Endodermal cell (in vitro differentiated cells): ENCODE measurements around the gene NRXN3. TPM values are rescaled to one million over a fixed set of nuclear protein-coding genes. Genes with fewer than 3 reads are reported as not detected.

Experiments used
- DNase-seq: peaks from one replicate; pipeline ENCODE4 v3.0.0-alpha.2; 2017
- H3K27ac ChIP-seq: 2 replicates; pipeline ENCODE4 v1.5.1; 2013; ENCODE audit warnings: mild to moderate bottlenecking, low read depth, low read length, moderate library complexity
- H3K27me3 ChIP-seq: 2 replicates; pipeline ENCODE4 v1.6.1; 2013; ENCODE audit warnings: mild to moderate bottlenecking, low read length, moderate library complexity; ENCODE audit not compliant: insufficient read depth, control insufficient read depth, poor library complexity, severe bottlenecking
- H3K36me3 ChIP-seq: 2 replicates; pipeline ENCODE4 v1.7.0; 2013; ENCODE audit warnings: mild to moderate bottlenecking, low read length, moderate library complexity; ENCODE audit not compliant: control insufficient read depth, insufficient read depth
- H3K4me1 ChIP-seq: one replicate; pipeline ENCODE4 v1.7.0; 2013; ENCODE audit warnings: low read length; ENCODE audit not compliant: control insufficient read depth, insufficient read depth
- H3K4me3 ChIP-seq: 2 replicates; pipeline ENCODE4 v1.5.1; 2013; ENCODE audit warnings: mild to moderate bottlenecking, low read length, moderate library complexity
- H3K9ac ChIP-seq: 2 replicates; pipeline ENCODE4 v1.6.1; 2013; ENCODE audit warnings: mild to moderate bottlenecking, low read length, moderate library complexity; ENCODE audit not compliant: poor library complexity, severe bottlenecking; ENCODE audit errors: extremely low read depth
- H3K9me3 ChIP-seq: 2 replicates; pipeline ENCODE4 v1.6.1; 2013; ENCODE audit warnings: mild to moderate bottlenecking, low read length, moderate library complexity; ENCODE audit not compliant: control insufficient read depth
- H3K27ac Mint-ChIP-seq: 2 replicates; pipeline ENCODE4 v1.8.0; 2020; ENCODE audit warnings: mixed read lengths
- H3K27me3 Mint-ChIP-seq: 2 replicates; pipeline ENCODE4 v1.8.0; 2021; ENCODE audit warnings: mild to moderate bottlenecking, mixed read lengths; ENCODE audit not compliant: insufficient read depth
- H3K36me3 Mint-ChIP-seq: 2 replicates; pipeline ENCODE4 v1.8.0; 2020; ENCODE audit warnings: low read depth, mixed read lengths
- H3K4me1 Mint-ChIP-seq: 2 replicates; pipeline ENCODE4 v1.8.0; 2020; ENCODE audit warnings: mixed read lengths
- H3K4me3 Mint-ChIP-seq: 2 replicates; pipeline ENCODE4 v1.8.0; 2020; ENCODE audit warnings: mild to moderate bottlenecking, moderate library complexity, mixed read lengths
- H3K9me3 Mint-ChIP-seq: 2 replicates; pipeline ENCODE4 v1.8.0; 2020; ENCODE audit warnings: mild to moderate bottlenecking, mixed read lengths
- WGBS, 2 experiments: methylation state at CpG; one replicate each; pipeline versions ENCODE4 v1.1.5 to v1.1.7; 2013; ENCODE audit warnings: missing lambda C conversion rate in 2 of 2, mixed read lengths in 1 of 2; ENCODE audit not compliant: insufficient coverage in 1 of 2, insufficient read length in 1 of 2; 5-methylcytosine and 5-hydroxymethylcytosine counted together
- total RNA-seq, 2 donors: library from RNA; stranded (reverse); fragmentation: NEBNext Ultra II Directional in 1 of 2; extraction: Animal tissue kit (Norgen Biotek cat#: 25700) in 1 of 2; gene quantifications; 2 replicates in 1 of 2; 3 replicates in 1 of 2; pipeline ENCODE4 v1.2.1, GENCODE V29; 2021
- TF ChIP-seq, protein P1 (sequence below): fragments of 200-600 bp; sonication (generic); conservative IDR thresholded peaks from 2 replicates; pipeline ENCODE4 v1.5.0; 2021; ENCODE audit warnings: antibody characterized with exemption, mild to moderate bottlenecking

Gene NRXN3
- total RNA-seq, 2 donors from 2014 or later: 20.9 to 21.4 TPM

GRCh38 chr14:78608998-78609787, 439.0 kb downstream of the NRXN3 start:
- Histone ChIP-seq H3K27ac (no peak overlapping the region), H3K27me3 (no peaks in the 10 kb centered on the region), H3K4me3 (no peak overlapping the region), H3K9ac (no peak overlapping the region), H3K9me3 (no peaks in the 10 kb centered on the region), H3K4me1 (no peaks in the 10 kb centered on the region), H3K36me3 (no peaks in the 10 kb centered on the region)
- Mint-ChIP-seq H3K27ac (no peak overlapping the region), H3K9me3 (no peaks in the 10 kb centered on the region), H3K4me1 (peaks cover 5% of the 10 kb centered on the region), H3K36me3 (no peaks in the 10 kb centered on the region), H3K27me3 (no peaks in the 10 kb centered on the region), H3K4me3 (no peak overlapping the region)
- no peak for DNase-seq
- 88 to 92% methylated on average over 4 of the region's 4 CpGs for WGBS, 2 experiments
- TF ChIP-seq, protein P1, sequence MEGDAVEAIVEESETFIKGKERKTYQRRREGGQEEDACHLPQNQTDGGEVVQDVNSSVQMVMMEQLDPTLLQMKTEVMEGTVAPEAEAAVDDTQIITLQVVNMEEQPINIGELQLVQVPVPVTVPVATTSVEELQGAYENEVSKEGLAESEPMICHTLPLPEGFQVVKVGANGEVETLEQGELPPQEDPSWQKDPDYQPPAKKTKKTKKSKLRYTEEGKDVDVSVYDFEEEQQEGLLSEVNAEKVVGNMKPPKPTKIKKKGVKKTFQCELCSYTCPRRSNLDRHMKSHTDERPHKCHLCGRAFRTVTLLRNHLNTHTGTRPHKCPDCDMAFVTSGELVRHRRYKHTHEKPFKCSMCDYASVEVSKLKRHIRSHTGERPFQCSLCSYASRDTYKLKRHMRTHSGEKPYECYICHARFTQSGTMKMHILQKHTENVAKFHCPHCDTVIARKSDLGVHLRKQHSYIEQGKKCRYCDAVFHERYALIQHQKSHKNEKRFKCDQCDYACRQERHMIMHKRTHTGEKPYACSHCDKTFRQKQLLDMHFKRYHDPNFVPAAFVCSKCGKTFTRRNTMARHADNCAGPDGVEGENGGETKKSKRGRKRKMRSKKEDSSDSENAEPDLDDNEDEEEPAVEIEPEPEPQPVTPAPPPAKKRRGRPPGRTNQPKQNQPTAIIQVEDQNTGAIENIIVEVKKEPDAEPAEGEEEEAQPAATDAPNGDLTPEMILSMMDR: no peak

DNA sequence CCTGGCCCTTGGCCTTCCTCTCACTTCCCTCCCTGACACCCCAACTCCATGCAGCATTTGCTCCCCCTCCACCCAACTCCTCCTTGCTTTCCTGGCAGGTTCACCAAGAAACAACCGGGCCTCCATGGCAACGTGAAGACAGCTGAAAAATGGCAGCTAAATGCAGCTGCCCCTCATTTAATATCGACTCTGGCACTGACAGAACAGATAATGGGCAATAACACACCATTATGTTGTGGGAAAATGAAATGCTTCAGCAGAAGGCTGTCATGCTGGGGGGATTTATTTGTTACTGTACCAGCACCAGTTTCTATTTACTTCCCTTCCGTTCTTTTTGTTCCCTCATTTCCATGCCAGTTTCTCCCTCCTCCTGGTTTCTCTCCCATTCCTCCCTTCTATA, 440.8 kb downstream of the NRXN3 start:
- Histone ChIP-seq H3K4me3 (no peak overlapping the region), H3K9ac (no peak overlapping the region), H3K4me1 (no peaks in the 10 kb centered on the region), H3K36me3 (no peaks in the 10 kb centered on the region), H3K27ac (peak overlapping the region; percentile 51), H3K27me3 (no peaks in the 10 kb centered on the region), H3K9me3 (no peaks in the 10 kb centered on the region)
- no peaks in the 10 kb centered on the region for H3K36me3 Mint-ChIP-seq
- H3K27ac Mint-ChIP-seq: no peak overlapping the region
- H3K9me3 Mint-ChIP-seq: no peaks in the 10 kb centered on the region
- no peak overlapping the region for H3K4me3 Mint-ChIP-seq
- 83 to 91% methylated on average over 1 to 4 of the region's 4 CpGs for WGBS, 2 experiments
- TF ChIP-seq, protein P1: no peak
- no peaks in the 10 kb centered on the region for H3K27me3 Mint-ChIP-seq
- DNase-seq: no peak
- peaks cover 5% of the 10 kb centered on the region for H3K4me1 Mint-ChIP-seq

DNA sequence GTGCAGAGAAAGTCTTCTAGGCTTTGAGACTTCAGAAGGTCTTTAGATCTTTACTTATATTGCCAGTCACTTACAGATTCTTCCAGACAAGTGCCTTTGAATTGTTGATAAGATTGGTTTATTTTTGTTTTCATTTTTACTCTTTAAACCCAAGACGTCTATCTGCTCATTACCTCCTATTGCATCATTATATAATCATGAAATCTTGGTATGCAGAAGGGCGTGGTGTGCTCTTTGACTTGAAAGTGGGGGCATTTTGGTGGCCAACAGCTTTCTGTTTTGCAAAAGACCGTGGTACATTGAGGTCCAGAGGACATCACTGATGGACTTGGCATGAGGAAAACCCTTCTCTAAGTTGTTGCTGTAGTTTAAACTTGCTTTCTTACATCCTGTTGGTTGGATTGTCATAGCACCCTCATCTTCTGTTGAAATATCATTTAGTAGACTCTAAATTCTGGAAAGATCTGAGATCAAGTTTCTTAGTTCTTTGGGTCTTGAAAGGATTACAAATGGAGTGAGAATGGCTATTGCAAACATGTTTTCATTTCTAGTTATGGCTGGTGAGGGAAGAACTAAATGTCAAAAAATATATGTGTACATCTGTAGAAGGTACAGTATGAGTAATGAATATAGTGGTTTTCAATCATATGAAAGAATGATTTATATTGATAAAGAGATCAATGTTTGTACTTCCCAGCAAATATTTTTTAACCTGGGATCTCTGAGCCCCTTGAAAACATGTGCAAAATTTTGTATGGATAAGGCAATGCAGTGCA, 441.8 kb downstream of the NRXN3 start:
- Histone ChIP-seq H3K4me3 (no peak overlapping the region), H3K27me3 (no peaks in the 10 kb centered on the region), H3K4me1 (no peaks in the 10 kb centered on the region), H3K9me3 (no peaks in the 10 kb centered on the region), H3K9ac (no peak overlapping the region), H3K27ac (no peak overlapping the region), H3K36me3 (no peaks in the 10 kb centered on the region)
- H3K27me3 Mint-ChIP-seq: no peaks in the 10 kb centered on the region
- H3K36me3 Mint-ChIP-seq: no peaks in the 10 kb centered on the region
- H3K4me3 Mint-ChIP-seq: no peak overlapping the region
- no peak for DNase-seq
- 87% methylated on average over 3 of the region's 3 CpGs; no CpG with 5 or more reads in 1 of the 2 experiments for whole genome bisulfite sequencing, 2 experiments
- H3K9me3 Mint-ChIP-seq: no peaks in the 10 kb centered on the region
- TF ChIP-seq, protein P1: no peak
- no peak overlapping the region for H3K27ac Mint-ChIP-seq
- no peaks in the 10 kb centered on the region for H3K4me1 Mint-ChIP-seq
